DND-41 (cell line): Measurements from ENCODE around the gene SLC15A4.

ENCODE experiments used
- ATAC-seq: fragments of 200-7000 bp; cut with Tn5 transposase; 3 replicates; pipeline ENCODE4 v1.9.1; 2021; ENCODE audit warnings: low read depth; ENCODE audit not compliant: insufficient read depth
- DNase-seq: peaks from one replicate; pipeline ENCODE4 v3.0.0-alpha.2; 2020
- H2AFZ ChIP-seq: 2 replicates; pipeline ENCODE4 v1.6.0; 2012; ENCODE audit warnings: low read depth, low read length
- H3K27ac ChIP-seq: 2 replicates; pipeline ENCODE4 v1.5.1; 2012; ENCODE audit warnings: low read length, inconsistent platforms
- H3K27me3 ChIP-seq: fragments of 200-600 bp; sonication (generic); 2 replicates; pipeline ENCODE4 v1.6.0; 2012; ENCODE audit warnings: low read length, mild to moderate bottlenecking, inconsistent platforms; ENCODE audit not compliant: insufficient read depth, poor library complexity
- H3K36me3 ChIP-seq: 2 replicates; pipeline ENCODE4 v1.5.1; 2012; ENCODE audit warnings: low read length, inconsistent platforms; ENCODE audit not compliant: insufficient read depth
- H3K4me1 ChIP-seq: 2 replicates; pipeline ENCODE4 v1.5.1; 2012; ENCODE audit warnings: mild to moderate bottlenecking, low read length; ENCODE audit not compliant: insufficient read depth
- H3K4me2 ChIP-seq: 2 replicates; pipeline ENCODE4 v1.6.0; 2012; ENCODE audit warnings: mild to moderate bottlenecking, moderate library complexity, low read length, inconsistent platforms; ENCODE audit not compliant: insufficient read depth
- H3K4me3 ChIP-seq, 2 experiments: fragments of 200-600 bp in 1 of 2; shearing (Covaris generic) in 1 of 2; 2 replicates each; pipeline ENCODE4 v1.5.1; 2012 to 2016; ENCODE audit warnings: inconsistent platforms in 2 of 2, low read length in 2 of 2, mild to moderate bottlenecking in 2 of 2, low read depth in 1 of 2, moderate library complexity in 1 of 2
- H3K79me2 ChIP-seq: 2 replicates; pipeline ENCODE4 v1.6.0; 2012; ENCODE audit warnings: low read length, inconsistent platforms; ENCODE audit not compliant: insufficient read depth
- H3K9ac ChIP-seq: 2 replicates; pipeline ENCODE4 v1.6.0; 2012; ENCODE audit warnings: low read depth, mild to moderate bottlenecking, inconsistent platforms, low read length, moderate library complexity
- H3K9me3 ChIP-seq: 2 replicates; pipeline ENCODE4 v1.5.1; 2012; ENCODE audit warnings: low read length, moderate library complexity, mild to moderate bottlenecking, inconsistent platforms; ENCODE audit not compliant: insufficient read depth, severe bottlenecking
- H4K20me1 ChIP-seq: 2 replicates; pipeline ENCODE4 v1.6.0; 2012; ENCODE audit warnings: low read length; ENCODE audit not compliant: insufficient read depth
- CTCF ChIP-seq: IDR thresholded peaks from 2 replicates; pipeline ENCODE4 v1.5.1; 2012; ENCODE audit warnings: borderline replicate concordance, low read length, moderate library complexity, mild to moderate bottlenecking; ENCODE audit not compliant: poor library complexity, severe bottlenecking; ENCODE audit errors: extremely low read depth
- EZH2 ChIP-seq: IDR thresholded peaks from 3 replicates; pipeline ENCODE4 v1.6.1; 2012; ENCODE audit warnings: borderline replicate concordance, low read depth, mild to moderate bottlenecking, moderate library complexity, low read length, inconsistent platforms; ENCODE audit not compliant: severe bottlenecking

The SLC15A4 gene

GRCh38 chr12:128790653-128791373, 32.9 kb downstream of the SLC15A4 start:
- H3K9me3 ChIP-seq, result no peaks in the 10 kb centered on the region
- H4K20me1 ChIP-seq, result peaks cover 13% of the 10 kb centered on the region
- ATAC-seq (no peak), DNase-seq (no peak)
- no peak overlapping the region for H3K27ac ChIP-seq
- H3K36me3 ChIP-seq, result peaks cover 45% of the 10 kb centered on the region
- no peak overlapping the region for H3K4me3 ChIP-seq
- H3K4me2 ChIP-seq, result no peak overlapping the region
- no peaks in the 10 kb centered on the region for H3K27me3 ChIP-seq
- no peak for TF ChIP-seq CTCF
- TF ChIP-seq EZH2, result no peak
- no peaks in the 10 kb centered on the region for H3K79me2 ChIP-seq
- no peak overlapping the region for H2AFZ ChIP-seq
- no peaks in the 10 kb centered on the region for H3K4me1 ChIP-seq
- no peak overlapping the region for H3K9ac ChIP-seq

- no peak overlapping the region for H3K4me2 ChIP-seq
- H3K36me3 ChIP-seq, result peaks cover 39% of the 10 kb centered on the region
- no peaks in the 10 kb centered on the region for H3K27me3 ChIP-seq
- no peak overlapping the region for H3K4me3 ChIP-seq
- H3K27ac ChIP-seq, result no peak overlapping the region
- no peak overlapping the region for H2AFZ ChIP-seq
- DNase-seq (no peak), ATAC-seq (no peak)
- H3K9ac ChIP-seq, result no peak overlapping the region
- no peaks in the 10 kb centered on the region for H3K4me1 ChIP-seq
- H4K20me1 ChIP-seq, result peaks cover 11% of the 10 kb centered on the region
- H3K79me2 ChIP-seq, result no peaks in the 10 kb centered on the region
- TF ChIP-seq EZH2 (no peak), CTCF (no peak)
- no peaks in the 10 kb centered on the region for H3K9me3 ChIP-seq
Observed at GRCh38 chr12:128790221-128790620, 33.5 kb downstream of the SLC15A4 start.

GRCh38 chr12:128789356-128789929, 34.3 kb downstream of the SLC15A4 start:
- H3K79me2 ChIP-seq, result no peaks in the 10 kb centered on the region
- H3K9me3 ChIP-seq, result no peaks in the 10 kb centered on the region
- H3K36me3 ChIP-seq, result peaks cover 31% of the 10 kb centered on the region
- DNase-seq (no peak), ATAC-seq (no peak; the same call in 2 of the 3 replicates)
- no peak overlapping the region for H2AFZ ChIP-seq
- H3K4me2 ChIP-seq, result no peak overlapping the region
- H3K9ac ChIP-seq, result no peak overlapping the region
- TF ChIP-seq CTCF (no peak), EZH2 (no peak)
- H3K4me3 ChIP-seq, result no peak overlapping the region
- no peak overlapping the region for H3K27ac ChIP-seq
- H3K4me1 ChIP-seq, result no peaks in the 10 kb centered on the region
- no peaks in the 10 kb centered on the region for H3K27me3 ChIP-seq
- H4K20me1 ChIP-seq, result peaks cover 4% of the 10 kb centered on the region
